HG02571 (cell line): ENCODE data around the gene FYB1.
A peak's percentile ranks its signal among the peaks of the same experiment; 100 is the strongest.
"Not testable (repeated sequence)": the region's sequence is repeated elsewhere in the genome, so short reads cannot be mapped to it uniquely, and the experiment has no call there.

Source experiments
- ATAC-seq: cut with Tn5 transposase; IDR thresholded peaks from one replicate; pipeline ENCODE4 v1.9.1; 2021; ENCODE audit warnings: mild to moderate bottlenecking, moderate library complexity; ENCODE audit not compliant: unreplicated experiment

FYB1 gene

GRCh38 chr5:39226558-39226957 lies 7.2 kb upstream of the FYB1 start:
- ATAC-seq = no peak

DNA sequence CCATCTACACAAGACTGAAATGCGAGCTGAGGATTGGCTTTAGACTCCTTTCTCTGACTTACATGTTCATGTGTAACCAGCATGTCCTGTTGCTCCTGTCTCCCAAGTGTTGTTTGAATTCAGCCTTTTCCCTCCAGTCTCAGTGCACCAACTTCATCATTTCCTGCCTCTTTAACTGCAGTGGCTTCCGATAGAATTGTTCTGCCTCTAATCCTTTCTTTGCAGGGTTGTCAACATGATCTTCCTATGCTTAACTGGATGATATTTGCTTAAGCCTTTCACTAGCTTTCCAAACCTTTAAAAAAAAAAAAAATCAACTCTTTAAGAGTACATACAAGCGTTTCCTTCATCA lies 6.7 kb upstream of the FYB1 start:
- ATAC-seq = no peak

DNA sequence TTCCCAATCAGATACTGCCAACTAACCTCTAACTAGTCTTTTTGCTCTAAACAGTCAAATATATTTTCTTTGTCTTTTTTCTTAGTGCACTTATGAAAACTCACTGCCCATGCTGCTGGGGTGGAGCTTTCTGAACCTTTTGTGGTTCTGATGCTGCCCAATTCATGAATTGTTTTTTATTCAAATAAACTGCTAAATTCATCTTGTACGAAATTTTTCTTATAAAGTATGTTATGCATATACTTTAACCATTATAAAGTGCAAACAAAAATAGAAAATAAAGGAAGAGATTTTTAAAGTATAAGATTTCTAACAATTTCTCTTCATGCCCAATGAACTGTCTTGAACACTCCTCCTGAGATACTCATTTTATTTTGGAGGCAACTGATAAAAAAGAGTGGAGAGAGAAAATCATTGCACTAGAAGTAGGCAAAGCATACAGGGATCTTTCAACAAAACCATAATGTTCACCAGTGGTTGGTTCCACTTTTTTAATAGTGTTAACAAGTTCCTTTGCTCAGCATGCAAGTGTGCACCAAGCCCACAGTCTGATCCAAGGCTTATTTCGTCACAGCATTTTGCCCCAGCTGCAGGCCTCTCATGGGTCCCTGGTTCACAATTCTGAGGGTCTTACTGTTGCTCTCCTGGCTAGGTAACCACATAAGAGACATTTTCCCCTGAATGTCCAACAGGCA lies 6.2 kb upstream of the FYB1 start:
- ATAC-seq = no peak

DNA sequence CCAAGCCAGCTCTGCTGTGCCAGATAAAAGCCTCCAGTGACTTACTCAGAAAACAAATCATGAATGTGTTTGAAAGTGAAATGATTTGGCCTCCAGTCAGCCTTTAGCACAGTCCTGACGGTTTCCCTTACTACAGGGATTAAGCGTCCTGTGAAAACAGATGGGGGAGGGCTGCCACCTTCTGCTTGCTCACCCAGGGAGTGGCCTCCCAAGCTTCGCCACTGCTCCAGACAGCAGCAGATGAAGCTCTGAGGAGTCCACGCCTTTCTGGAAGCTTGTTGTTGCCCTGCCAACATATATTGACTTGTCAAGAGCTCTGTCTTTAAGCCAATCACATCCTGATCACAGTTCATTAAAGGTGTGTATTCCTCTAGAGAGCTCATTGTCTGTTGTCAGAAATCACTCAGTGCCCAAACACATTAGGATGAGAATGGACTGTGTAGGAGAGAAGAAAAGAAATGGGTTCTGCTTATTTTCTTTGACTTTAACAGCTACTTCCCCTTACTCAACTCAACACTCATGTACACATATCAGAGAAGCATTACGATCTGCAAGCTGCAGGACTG lies 4.9 kb upstream of the FYB1 start:
- ATAC-seq = no peak

GRCh38 chr5:39223565-39224156 lies 4.3 kb upstream of the FYB1 start:
- no peak for ATAC-seq

DNA sequence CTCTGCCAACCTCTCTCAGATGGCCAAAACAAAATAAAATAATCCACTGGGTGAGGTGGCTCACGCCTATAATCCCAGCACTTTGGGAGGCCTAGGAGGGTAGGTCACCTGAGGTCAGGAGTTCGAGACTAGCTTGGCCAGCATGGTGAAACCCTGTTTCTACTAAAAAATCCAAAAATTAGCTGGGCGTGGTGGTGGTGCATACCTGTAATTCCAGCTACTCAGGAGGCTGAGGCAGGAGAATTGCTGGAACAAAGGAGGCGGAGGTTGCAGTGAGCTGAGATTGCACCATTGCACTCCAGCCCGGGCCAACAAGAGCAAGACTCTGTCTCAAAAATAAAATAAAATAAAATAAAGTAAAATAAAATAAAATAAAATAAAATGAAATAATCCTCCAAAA lies 2.3 kb upstream of the FYB1 start:
- not testable (repeated sequence) for ATAC-seq

DNA sequence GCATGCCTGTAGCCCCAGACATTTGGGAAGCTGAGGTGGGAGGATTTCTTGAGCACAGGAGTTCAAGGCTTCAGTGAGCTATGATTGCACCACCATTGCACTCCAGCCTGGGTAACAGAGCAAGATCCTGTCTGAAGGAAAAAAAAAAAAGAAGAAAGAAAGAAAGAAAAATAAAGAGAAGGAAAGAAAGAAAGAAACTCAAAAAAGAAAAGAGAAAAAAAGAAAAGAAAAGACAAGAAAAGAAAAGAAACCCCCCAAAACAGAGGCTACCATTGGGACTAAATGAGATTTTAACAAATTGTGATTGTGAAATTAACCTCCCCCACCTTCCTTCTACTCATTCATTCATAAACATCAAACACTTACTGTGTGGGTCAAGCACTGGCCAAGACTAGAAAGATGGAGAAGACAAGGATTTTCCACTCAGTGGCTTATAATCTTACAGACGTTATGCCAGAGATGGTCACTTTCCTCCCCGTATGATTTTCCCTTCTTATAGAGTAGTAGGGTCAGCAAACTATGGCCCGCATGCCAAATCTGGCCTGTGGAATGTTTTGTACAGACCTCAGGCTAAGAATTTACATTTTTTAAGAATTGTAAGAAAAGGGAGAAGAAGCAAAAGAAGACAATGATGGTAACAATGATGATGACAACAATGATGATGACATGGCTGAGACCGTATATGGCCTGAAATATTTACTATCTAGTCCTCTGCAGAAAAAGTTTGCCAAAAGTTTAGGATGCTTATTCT lies 1.1 kb upstream of the FYB1 start:
- ATAC-seq = no peak

GRCh38 chr5:39218482-39219402 lies 621 bp downstream of the FYB1 start:
- ATAC-seq = no peak

GRCh38 chr5:39217365-39218281 lies 1.7 kb downstream of the FYB1 start:
- peak; percentile 59 for ATAC-seq

GRCh38 chr5:39216631-39217030 lies 2.7 kb downstream of the FYB1 start:
- no peak for ATAC-seq

- ATAC-seq = no peak
Measured at GRCh38 chr5:39215857-39216256, 3.5 kb downstream of the FYB1 start.

DNA sequence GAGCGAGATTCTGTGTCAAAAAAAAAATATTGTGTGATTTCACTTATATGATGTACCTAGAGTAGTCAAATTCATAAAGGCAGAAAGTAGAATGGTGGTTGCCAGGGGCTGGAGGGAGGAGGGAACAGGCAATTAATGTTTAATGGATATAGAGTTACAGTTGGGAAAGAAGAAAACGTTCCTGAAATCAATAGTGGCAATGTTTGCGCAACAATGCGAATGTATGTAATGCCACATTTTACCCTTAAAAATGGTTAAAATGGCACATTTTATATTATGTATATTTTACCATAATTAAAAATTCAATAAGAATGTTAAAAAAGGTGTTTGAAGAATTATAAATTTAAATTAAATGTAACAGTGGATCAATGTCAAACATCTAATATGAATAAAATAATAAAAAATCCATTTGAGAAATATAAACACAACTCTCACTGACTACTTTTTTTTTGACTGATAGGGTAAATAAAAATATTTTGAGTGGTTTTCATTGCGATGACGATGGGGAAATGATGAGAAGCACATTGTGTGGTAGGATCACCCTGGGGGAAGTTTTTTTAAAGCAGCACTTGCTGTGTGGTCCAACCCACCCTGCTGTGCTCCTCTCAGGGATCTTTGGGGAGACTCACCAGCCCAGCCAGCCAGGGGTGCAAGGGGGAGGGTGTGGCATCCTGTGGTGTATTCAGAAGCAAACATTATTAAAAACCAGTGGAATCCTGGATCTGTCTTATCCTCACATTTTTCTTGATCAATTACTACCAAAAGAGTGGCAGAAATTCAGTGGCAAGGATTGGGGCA lies 4.3 kb downstream of the FYB1 start:
- no peak for ATAC-seq

DNA sequence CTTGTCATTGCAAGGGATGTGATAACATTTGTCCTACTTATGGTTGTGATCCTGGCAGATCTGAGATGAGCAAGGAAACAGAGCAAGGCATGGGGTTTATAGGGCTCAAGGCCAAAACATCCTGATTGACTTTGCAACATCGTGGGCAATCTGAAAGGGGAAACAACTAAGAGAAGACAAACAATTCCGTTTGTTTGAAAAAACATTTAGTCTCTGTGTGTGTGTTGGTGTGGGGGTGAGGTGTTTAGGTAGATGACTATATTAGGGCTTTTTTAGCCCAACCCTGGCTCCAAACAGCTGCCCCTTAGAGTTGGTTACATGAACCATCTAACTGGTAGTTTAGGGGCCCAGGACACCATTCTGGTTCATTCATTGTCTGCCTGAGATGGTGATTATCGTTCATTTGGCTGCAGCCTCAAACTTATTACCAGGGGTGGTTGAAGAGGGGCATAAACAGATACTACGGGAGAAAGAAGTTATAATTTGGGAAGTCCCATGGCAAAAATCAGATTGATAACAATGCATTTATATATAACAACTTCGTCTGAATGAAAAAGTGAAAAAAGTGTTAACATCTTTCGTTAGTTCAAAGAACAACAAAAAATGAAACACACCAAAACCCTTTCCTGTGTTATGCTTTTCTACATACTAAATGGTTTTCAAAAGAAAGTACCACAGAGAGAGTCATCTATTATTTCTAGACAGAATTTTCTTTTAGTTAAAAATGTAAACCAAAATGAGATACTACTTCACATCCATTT lies 5.7 kb downstream of the FYB1 start:
- ATAC-seq = no peak

GRCh38 chr5:39211773-39212172 lies 7.6 kb downstream of the FYB1 start:
- ATAC-seq = no peak

- no peak for ATAC-seq
Measured at GRCh38 chr5:39209924-39210323, 9.4 kb downstream of the FYB1 start.

- no peak for ATAC-seq
Measured at GRCh38 chr5:39208471-39208870, 10.9 kb downstream of the FYB1 start.

GRCh38 chr5:39207345-39208045 lies 11.9 kb downstream of the FYB1 start:
- no peak for ATAC-seq
